ENCODE results near the gene WLS.

Gene WLS

GRCh38 chr1:68151690-68152089 lies 80.6 kb downstream of the WLS start:
- Histone ChIP-seq H3K4me2 (ENCODE audit: insufficient read depth, low read length, poor library complexity, severe bottlenecking) (no peak overlapping the region), H2BK15ac (ENCODE audit: low read length) (no peak overlapping the region), H4K91ac (ENCODE audit: low read depth, low read length, poor library complexity) (no peak overlapping the region), H3K23ac (ENCODE audit: low read depth, low read length, poor library complexity) (no peak overlapping the region), H3K14ac (ENCODE audit: low read length) (no peak overlapping the region), H2BK120ac (ENCODE audit: low read depth, low read length) (no peak overlapping the region), H3K4me3 (ENCODE audit: low read length in 2 of 2) (no peak overlapping the region), H3K9ac (ENCODE audit: low read depth, low read length, poor library complexity) (no peak overlapping the region), H3K9me3 (replicated peaks in 1 of 2; ENCODE audit: control insufficient read depth in 2 of 2, insufficient read depth in 1 of 2, low read depth in 1 of 2, low read length in 2 of 2) (no peaks in the 10 kb centered on the region), H3K18ac (ENCODE audit: low read length) (no peak overlapping the region), H3K36me3 (replicated peaks in 1 of 2; ENCODE audit: control insufficient read depth in 2 of 2, insufficient read depth in 2 of 2, low read length in 2 of 2) (peaks cover 0 to 100% of the 10 kb centered on the region in 2 donors), H4K8ac (ENCODE audit: low read depth, low read length) (no peak overlapping the region), H3K27me3 (ENCODE audit: control insufficient read depth in 3 of 3, insufficient read depth in 3 of 3, low read depth in 1 of 3, low read length in 3 of 3) (no peaks in the 10 kb centered on the region), H2BK5ac (ENCODE audit: low read length) (no peak overlapping the region), H2BK12ac (ENCODE audit: low read length) (no peak overlapping the region), H3K4me1 (ENCODE audit: control insufficient read depth in 2 of 2, insufficient read depth in 1 of 2, low read depth in 1 of 2, low read length in 2 of 2) (no peaks in the 10 kb centered on the region), H2AK5ac (ENCODE audit: low read depth, low read length) (no peak overlapping the region), H3K27ac (replicated peaks; ENCODE audit: low read length) (no peak overlapping the region), H2AFZ (ENCODE audit: low read length) (no peak overlapping the region), H3K4ac (ENCODE audit: low read length) (no peak overlapping the region), H3K79me1 (ENCODE audit: low read depth, low read length) (no peaks in the 10 kb centered on the region)
- WGBS, 2 donors (ENCODE audit: extremely low coverage in 2 of 2, insufficient read length in 2 of 2, insufficient replicate concordance in 1 of 2), result no CpG with 5 or more reads among the region's 3 CpGs
- no peak for DNase-seq (ENCODE audit: low spot score)

GRCh38 chr1:68149907-68150306 lies 82.4 kb downstream of the WLS start:
- DNase-seq (ENCODE audit: low spot score), result no peak
- H3K36me3 ChIP-seq (replicated peaks in 1 of 2; ENCODE audit: control insufficient read depth in 2 of 2, insufficient read depth in 2 of 2, low read length in 2 of 2), result peaks cover 0 to 100% of the 10 kb centered on the region in 2 donors

GRCh38 chr1:68149110-68149798 lies 83.1 kb downstream of the WLS start:
- H3K27me3 ChIP-seq (ENCODE audit: control insufficient read depth in 3 of 3, insufficient read depth in 3 of 3, low read depth in 1 of 3, low read length in 3 of 3), result no peaks in the 10 kb centered on the region
- H3K4me3 ChIP-seq (ENCODE audit: low read length in 2 of 2), result no peak overlapping the region
- peaks cover 0 to 100% of the 10 kb centered on the region in 2 donors for H3K36me3 ChIP-seq (replicated peaks in 1 of 2; ENCODE audit: control insufficient read depth in 2 of 2, insufficient read depth in 2 of 2, low read length in 2 of 2)
- H3K27ac ChIP-seq (replicated peaks; ENCODE audit: low read length), result no peak overlapping the region
- no peak for DNase-seq (ENCODE audit: low spot score)
- no peak overlapping the region for H2BK120ac ChIP-seq (ENCODE audit: low read depth, low read length)
- H3K23ac ChIP-seq (ENCODE audit: low read depth, low read length, poor library complexity), result no peak overlapping the region
- no peak overlapping the region for H3K18ac ChIP-seq (ENCODE audit: low read length)
- H3K4me2 ChIP-seq (ENCODE audit: insufficient read depth, low read length, poor library complexity, severe bottlenecking), result no peak overlapping the region
- no CpG with 5 or more reads among the region's 5 CpGs for WGBS, 2 donors (ENCODE audit: extremely low coverage in 2 of 2, insufficient read length in 2 of 2, insufficient replicate concordance in 1 of 2)
- H3K79me1 ChIP-seq (ENCODE audit: low read depth, low read length), result no peaks in the 10 kb centered on the region
- H3K14ac ChIP-seq (ENCODE audit: low read length), result no peak overlapping the region
- no peak overlapping the region for H3K4ac ChIP-seq (ENCODE audit: low read length)
- H2BK12ac ChIP-seq (ENCODE audit: low read length), result no peak overlapping the region
- no peak overlapping the region for H4K91ac ChIP-seq (ENCODE audit: low read depth, low read length, poor library complexity)
- no peak overlapping the region for H2BK5ac ChIP-seq (ENCODE audit: low read length)
- H2AK5ac ChIP-seq (ENCODE audit: low read depth, low read length), result no peak overlapping the region
- H3K4me1 ChIP-seq (ENCODE audit: control insufficient read depth in 2 of 2, insufficient read depth in 1 of 2, low read depth in 1 of 2, low read length in 2 of 2), result no peaks in the 10 kb centered on the region
- H2BK15ac ChIP-seq (ENCODE audit: low read length), result no peak overlapping the region
- no peak overlapping the region for H2AFZ ChIP-seq (ENCODE audit: low read length)
- H4K8ac ChIP-seq (ENCODE audit: low read depth, low read length), result no peak overlapping the region
- no peak overlapping the region for H3K9ac ChIP-seq (ENCODE audit: low read depth, low read length, poor library complexity)
- H3K9me3 ChIP-seq (replicated peaks in 1 of 2; ENCODE audit: control insufficient read depth in 2 of 2, insufficient read depth in 1 of 2, low read depth in 1 of 2, low read length in 2 of 2), result no peaks in the 10 kb centered on the region

More at GRCh38 chr1:68149907-68150306, 82.4 kb downstream of the WLS start:
- Histone ChIP-seq H4K8ac (ENCODE audit: low read depth, low read length) (no peak overlapping the region), H3K18ac (ENCODE audit: low read length) (no peak overlapping the region), H3K4ac (ENCODE audit: low read length) (no peak overlapping the region), H3K23ac (ENCODE audit: low read depth, low read length, poor library complexity) (no peak overlapping the region), H3K27ac (replicated peaks; ENCODE audit: low read length) (no peak overlapping the region), H3K9ac (ENCODE audit: low read depth, low read length, poor library complexity) (no peak overlapping the region), H3K9me3 (replicated peaks in 1 of 2; ENCODE audit: control insufficient read depth in 2 of 2, insufficient read depth in 1 of 2, low read depth in 1 of 2, low read length in 2 of 2) (no peaks in the 10 kb centered on the region), H2BK12ac (ENCODE audit: low read length) (no peak overlapping the region), H3K14ac (ENCODE audit: low read length) (no peak overlapping the region), H2AK5ac (ENCODE audit: low read depth, low read length) (no peak overlapping the region), H4K91ac (ENCODE audit: low read depth, low read length, poor library complexity) (no peak overlapping the region), H2BK15ac (ENCODE audit: low read length) (no peak overlapping the region), H2BK5ac (ENCODE audit: low read length) (no peak overlapping the region), H3K79me1 (ENCODE audit: low read depth, low read length) (no peaks in the 10 kb centered on the region), H2AFZ (ENCODE audit: low read length) (no peak overlapping the region), H3K4me3 (ENCODE audit: low read length in 2 of 2) (no peak overlapping the region), H3K4me2 (ENCODE audit: insufficient read depth, low read length, poor library complexity, severe bottlenecking) (no peak overlapping the region), H3K27me3 (ENCODE audit: control insufficient read depth in 3 of 3, insufficient read depth in 3 of 3, low read depth in 1 of 3, low read length in 3 of 3) (no peaks in the 10 kb centered on the region), H2BK120ac (ENCODE audit: low read depth, low read length) (no peak overlapping the region), H3K4me1 (ENCODE audit: control insufficient read depth in 2 of 2, insufficient read depth in 1 of 2, low read depth in 1 of 2, low read length in 2 of 2) (no peaks in the 10 kb centered on the region)
- no CpG with 5 or more reads among the region's 8 CpGs for WGBS, 2 donors (ENCODE audit: extremely low coverage in 2 of 2, insufficient read length in 2 of 2, insufficient replicate concordance in 1 of 2)

GRCh38 chr1:68148631-68149030 lies 83.7 kb downstream of the WLS start:
- no CpG with 5 or more reads among the region's 8 CpGs for WGBS, 2 donors (ENCODE audit: extremely low coverage in 2 of 2, insufficient read length in 2 of 2, insufficient replicate concordance in 1 of 2)
- Histone ChIP-seq H3K4ac (ENCODE audit: low read length) (no peak overlapping the region), H2BK120ac (ENCODE audit: low read depth, low read length) (no peak overlapping the region), H3K23ac (ENCODE audit: low read depth, low read length, poor library complexity) (no peak overlapping the region), H4K8ac (ENCODE audit: low read depth, low read length) (no peak overlapping the region), H3K4me1 (ENCODE audit: control insufficient read depth in 2 of 2, insufficient read depth in 1 of 2, low read depth in 1 of 2, low read length in 2 of 2) (peaks cover 0 to 1% of the 10 kb centered on the region in 2 donors), H3K36me3 (replicated peaks in 1 of 2; ENCODE audit: control insufficient read depth in 2 of 2, insufficient read depth in 2 of 2, low read length in 2 of 2) (peaks cover 0 to 100% of the 10 kb centered on the region in 2 donors), H4K91ac (ENCODE audit: low read depth, low read length, poor library complexity) (no peak overlapping the region), H3K14ac (ENCODE audit: low read length) (no peak overlapping the region), H2AFZ (ENCODE audit: low read length) (no peak overlapping the region), H3K9me3 (replicated peaks in 1 of 2; ENCODE audit: control insufficient read depth in 2 of 2, insufficient read depth in 1 of 2, low read depth in 1 of 2, low read length in 2 of 2) (no peaks in the 10 kb centered on the region), H3K18ac (ENCODE audit: low read length) (no peak overlapping the region), H3K27ac (replicated peaks; ENCODE audit: low read length) (no peak overlapping the region), H2BK12ac (ENCODE audit: low read length) (no peak overlapping the region), H3K27me3 (ENCODE audit: control insufficient read depth in 3 of 3, insufficient read depth in 3 of 3, low read depth in 1 of 3, low read length in 3 of 3) (no peaks in the 10 kb centered on the region), H3K4me3 (ENCODE audit: low read length in 2 of 2) (no peak overlapping the region), H3K79me1 (ENCODE audit: low read depth, low read length) (no peaks in the 10 kb centered on the region), H2BK5ac (ENCODE audit: low read length) (no peak overlapping the region), H2BK15ac (ENCODE audit: low read length) (no peak overlapping the region), H2AK5ac (ENCODE audit: low read depth, low read length) (no peak overlapping the region), H3K4me2 (ENCODE audit: insufficient read depth, low read length, poor library complexity, severe bottlenecking) (no peak overlapping the region), H3K9ac (ENCODE audit: low read depth, low read length, poor library complexity) (no peak overlapping the region)
- DNase-seq (ENCODE audit: low spot score), result no peak
